ENCODE measurements around the gene CIITA. TPM values are rescaled to one million over a fixed set of nuclear protein-coding genes. Genes with fewer than 3 reads are reported as not detected.

The CIITA gene
- total RNA-seq, 4 donors from 2014 or later = 1.2 to 26.9 (median 13.9) TPM

GRCh38 chr16:10862438-10862837 lies 14.6 kb upstream of the CIITA start:
- Histone ChIP-seq H3K9me3 (no peaks in the 10 kb centered on the region), H3K27me3 (no peaks in the 10 kb centered on the region), H3K36me3 (no peaks in the 10 kb centered on the region), H3K4me1 (no peaks in the 10 kb centered on the region), H3K4me3 (no peak overlapping the region), H3K27ac (no peak overlapping the region)
- in situ Hi-C loops (cut with MboI; ENCODE audit: low pct_ligation_motif_present in 1 of 4, low pct_unique_long_range_greater_than_20kb in 1 of 4, low sequenced_read_pairs in 3 of 4) (loop anchor here in 1 of 4 donors (25.0 kb wide), 1 partner anchor 100 kb away; no protein-coding TSS in a partner anchor), intact Hi-C loops (cut with DNase I; ENCODE audit: low total_unique reads) (no loop called here)
- DNase-seq = no peak
- 89% methylated on average over 2 of the region's 2 CpGs; no CpG with 5 or more reads in 1 of the 2 donors for WGBS, 2 donors (ENCODE audit: low coverage in 1 of 2)
- TF ChIP-seq POLR2AphosphoS5 (IDR thresholded peaks at IDR 0.05) (no peak), EP300 (IDR thresholded peaks at IDR 0.05; ENCODE audit: low read depth) (no peak), POLR2A (IDR thresholded peaks at IDR 0.05) (no peak)
- TF ChIP-seq, protein P1, sequence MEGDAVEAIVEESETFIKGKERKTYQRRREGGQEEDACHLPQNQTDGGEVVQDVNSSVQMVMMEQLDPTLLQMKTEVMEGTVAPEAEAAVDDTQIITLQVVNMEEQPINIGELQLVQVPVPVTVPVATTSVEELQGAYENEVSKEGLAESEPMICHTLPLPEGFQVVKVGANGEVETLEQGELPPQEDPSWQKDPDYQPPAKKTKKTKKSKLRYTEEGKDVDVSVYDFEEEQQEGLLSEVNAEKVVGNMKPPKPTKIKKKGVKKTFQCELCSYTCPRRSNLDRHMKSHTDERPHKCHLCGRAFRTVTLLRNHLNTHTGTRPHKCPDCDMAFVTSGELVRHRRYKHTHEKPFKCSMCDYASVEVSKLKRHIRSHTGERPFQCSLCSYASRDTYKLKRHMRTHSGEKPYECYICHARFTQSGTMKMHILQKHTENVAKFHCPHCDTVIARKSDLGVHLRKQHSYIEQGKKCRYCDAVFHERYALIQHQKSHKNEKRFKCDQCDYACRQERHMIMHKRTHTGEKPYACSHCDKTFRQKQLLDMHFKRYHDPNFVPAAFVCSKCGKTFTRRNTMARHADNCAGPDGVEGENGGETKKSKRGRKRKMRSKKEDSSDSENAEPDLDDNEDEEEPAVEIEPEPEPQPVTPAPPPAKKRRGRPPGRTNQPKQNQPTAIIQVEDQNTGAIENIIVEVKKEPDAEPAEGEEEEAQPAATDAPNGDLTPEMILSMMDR (IDR thresholded peaks at IDR 0.05) = no peak

- 81 to 100% methylated on average over 1 to 12 of the region's 13 CpGs for WGBS, 2 donors (ENCODE audit: low coverage in 1 of 2)
- H3K36me3 ChIP-seq = no peaks in the 10 kb centered on the region
- intact Hi-C loops (cut with DNase I; ENCODE audit: low total_unique reads) (no loop called here), in situ Hi-C loops (cut with MboI; ENCODE audit: low pct_ligation_motif_present in 1 of 4, low pct_unique_long_range_greater_than_20kb in 1 of 4, low sequenced_read_pairs in 3 of 4) (loop anchor here in 1 of 4 donors (25.0 kb wide), 1 partner anchor 104 kb away; no protein-coding TSS in a partner anchor)
- TF ChIP-seq POLR2AphosphoS5 (IDR thresholded peaks at IDR 0.05) = peak in 1 of 3 donors; percentile 20
- no peak for TF ChIP-seq POLR2A (IDR thresholded peaks at IDR 0.05)
- TF ChIP-seq EP300 (IDR thresholded peaks at IDR 0.05; ENCODE audit: low read depth) = no peak
- TF ChIP-seq, protein P1 (IDR thresholded peaks at IDR 0.05) = no peak
- DNase-seq = no peak
- H3K4me1 ChIP-seq = peaks cover 0 to 16% (median 9%) of the 10 kb centered on the region in 4 donors
- no peaks in the 10 kb centered on the region for H3K9me3 ChIP-seq
- H3K27ac ChIP-seq = peak overlapping the region in 2 of 4 donors; percentile 20 to 66
- H3K4me3 ChIP-seq = no peak overlapping the region
- H3K27me3 ChIP-seq = no peaks in the 10 kb centered on the region
These were observed 10.7 kb upstream of the CIITA start for GRCh38 chr16:10865991-10866966.

- H3K27ac ChIP-seq = peak overlapping the region in 1 of 4 donors; percentile 66
- TF ChIP-seq, protein P1 (IDR thresholded peaks at IDR 0.05) = no peak
- no peak for TF ChIP-seq POLR2A (IDR thresholded peaks at IDR 0.05)
- TF ChIP-seq EP300 (IDR thresholded peaks at IDR 0.05; ENCODE audit: low read depth) = no peak
- no peak for TF ChIP-seq POLR2AphosphoS5 (IDR thresholded peaks at IDR 0.05)
- in situ Hi-C loops (cut with MboI; ENCODE audit: low pct_ligation_motif_present in 1 of 4, low pct_unique_long_range_greater_than_20kb in 1 of 4, low sequenced_read_pairs in 3 of 4) (loop anchor here in 1 of 4 donors (25.0 kb wide), 1 partner anchor 105 kb away; no protein-coding TSS in a partner anchor), intact Hi-C loops (cut with DNase I; ENCODE audit: low total_unique reads) (no loop called here)
- H3K4me3 ChIP-seq = no peak overlapping the region
- peaks cover 0 to 25% (median 17%) of the 10 kb centered on the region in 4 donors for H3K4me1 ChIP-seq
- 74% methylated on average over 6 of the region's 6 CpGs for WGBS, 2 donors (ENCODE audit: low coverage in 1 of 2)
- no peaks in the 10 kb centered on the region for H3K9me3 ChIP-seq
- DNase-seq = no peak
- H3K36me3 ChIP-seq = no peaks in the 10 kb centered on the region
- H3K27me3 ChIP-seq = no peaks in the 10 kb centered on the region
These were observed 9.8 kb upstream of the CIITA start for GRCh38 chr16:10867199-10867598.

DNA sequence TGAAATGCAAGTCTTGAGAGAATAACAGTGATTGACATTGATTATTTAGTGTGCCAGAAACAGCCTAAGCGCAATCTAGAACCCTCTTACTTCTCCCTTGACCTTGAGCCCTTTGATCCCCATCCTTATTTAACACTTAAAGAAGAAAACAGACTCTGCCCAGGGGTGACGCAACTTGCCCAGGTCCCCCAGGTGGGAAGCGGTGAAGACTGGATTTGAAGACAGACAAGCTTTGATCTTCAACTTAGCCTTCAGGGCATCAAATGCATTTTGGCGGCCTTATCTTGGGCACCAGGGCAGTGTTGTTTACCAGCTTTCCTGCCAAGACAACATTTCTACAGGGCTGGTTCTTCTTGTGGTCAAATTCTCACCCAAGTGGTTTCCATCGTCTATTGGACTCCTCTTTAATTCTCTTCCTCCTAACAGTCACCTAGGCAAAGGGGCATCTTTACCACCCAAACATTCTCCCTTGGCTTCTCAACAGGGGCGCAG lies 8.9 kb upstream of the CIITA start:
- H3K36me3 ChIP-seq = no peaks in the 10 kb centered on the region
- WGBS, 2 donors (ENCODE audit: low coverage in 1 of 2) = 65 to 80% methylated on average over 3 to 6 of the region's 6 CpGs
- intact Hi-C loops (cut with DNase I; ENCODE audit: low total_unique reads) = no loop called here
- TF ChIP-seq, protein P1 (IDR thresholded peaks at IDR 0.05) = no peak
- TF ChIP-seq POLR2AphosphoS5 (IDR thresholded peaks at IDR 0.05) = no peak
- no peak for TF ChIP-seq EP300 (IDR thresholded peaks at IDR 0.05; ENCODE audit: low read depth)
- no peak for TF ChIP-seq POLR2A (IDR thresholded peaks at IDR 0.05)
- peak overlapping the region in 2 of 4 donors; percentile 63 to 66 for H3K27ac ChIP-seq
- in situ Hi-C loops (cut with MboI; ENCODE audit: low pct_ligation_motif_present in 1 of 4, low pct_unique_long_range_greater_than_20kb in 1 of 4, low sequenced_read_pairs in 3 of 4) = loop anchor here in 1 of 4 donors (25.0 kb wide), 1 partner anchor 106 kb away; no protein-coding TSS in a partner anchor
- no peak overlapping the region for H3K4me3 ChIP-seq
- no peak for DNase-seq
- H3K4me1 ChIP-seq = peaks cover 0 to 25% (median 19%) of the 10 kb centered on the region in 4 donors
- H3K9me3 ChIP-seq = no peaks in the 10 kb centered on the region
- H3K27me3 ChIP-seq = no peaks in the 10 kb centered on the region

Data from transverse colon (tissue), 4 donors.